Stimulated activated CD4-positive, alpha-beta T cell treated with anti-CD3 and anti-CD28 coated beads, TNF-alpha, amount 100 ng/mL, for 24 hours (primary cell): ENCODE data around the gene SOX5.
"Not testable (repeated sequence)": the region's sequence is repeated elsewhere in the genome, so short reads cannot be mapped to it uniquely, and the experiment has no call there.

Source experiments
- DNase-seq, 3 experiments: peaks; one replicate each; pipeline ENCODE4 v3.0.0-alpha.2; 2020; ENCODE audit warnings: low read depth in 3 of 3

Gene SOX5

GRCh38 chr12:23909551-23909950 is 39.9 kb downstream of the SOX5 start:
- no peak for DNase-seq

- no peak for DNase-seq
Observed at GRCh38 chr12:23906329-23906728, 43.1 kb downstream of the SOX5 start.

DNA sequence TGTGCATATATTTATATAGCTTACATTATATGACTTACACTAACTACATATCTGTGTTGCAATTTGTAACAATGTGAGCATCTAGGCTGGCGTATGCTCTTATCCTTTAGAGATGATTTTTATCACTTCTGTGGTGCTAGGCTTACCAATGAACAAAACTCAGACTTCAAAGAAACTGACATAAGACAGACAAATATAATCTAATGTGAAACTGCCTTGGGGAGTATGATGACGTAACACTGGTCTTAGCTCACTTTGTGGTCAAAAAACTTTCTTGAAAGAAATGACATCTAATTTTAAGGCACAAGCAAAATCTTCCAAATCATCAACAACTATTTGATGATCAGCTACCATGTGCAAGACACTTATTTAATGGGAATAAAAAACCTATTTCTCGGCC is 50.0 kb downstream of the SOX5 start:
- DNase-seq = no peak

GRCh38 chr12:23898121-23898520 is 51.3 kb downstream of the SOX5 start:
- no peak for DNase-seq

GRCh38 chr12:23895792-23896218 is 53.7 kb downstream of the SOX5 start:
- DNase-seq = no peak

- no peak for DNase-seq
Observed at GRCh38 chr12:23893611-23894010, 55.9 kb downstream of the SOX5 start.

DNA sequence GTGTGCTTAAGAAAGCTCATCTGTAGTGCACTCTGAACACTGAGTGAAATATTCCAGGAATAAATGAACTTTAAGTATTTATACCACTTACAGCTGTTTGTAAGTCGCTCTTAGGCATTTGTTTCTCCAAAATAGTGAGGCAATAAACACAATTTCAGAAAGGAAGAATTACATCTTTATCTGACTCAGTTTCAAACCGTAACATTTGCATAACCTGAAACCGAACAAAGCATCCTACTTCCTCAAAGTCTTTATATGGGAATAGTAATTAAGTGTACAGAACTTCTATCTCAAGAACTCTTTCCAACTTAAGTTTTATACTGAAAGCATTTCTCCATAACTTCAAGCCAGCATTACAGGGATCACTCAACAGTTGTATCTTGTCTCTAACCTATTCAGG is 58.4 kb downstream of the SOX5 start:
- DNase-seq = no peak

GRCh38 chr12:23889069-23889440 is 60.4 kb downstream of the SOX5 start:
- DNase-seq = no peak

GRCh38 chr12:23888396-23889068 is 60.9 kb downstream of the SOX5 start:
- DNase-seq = no peak

DNA sequence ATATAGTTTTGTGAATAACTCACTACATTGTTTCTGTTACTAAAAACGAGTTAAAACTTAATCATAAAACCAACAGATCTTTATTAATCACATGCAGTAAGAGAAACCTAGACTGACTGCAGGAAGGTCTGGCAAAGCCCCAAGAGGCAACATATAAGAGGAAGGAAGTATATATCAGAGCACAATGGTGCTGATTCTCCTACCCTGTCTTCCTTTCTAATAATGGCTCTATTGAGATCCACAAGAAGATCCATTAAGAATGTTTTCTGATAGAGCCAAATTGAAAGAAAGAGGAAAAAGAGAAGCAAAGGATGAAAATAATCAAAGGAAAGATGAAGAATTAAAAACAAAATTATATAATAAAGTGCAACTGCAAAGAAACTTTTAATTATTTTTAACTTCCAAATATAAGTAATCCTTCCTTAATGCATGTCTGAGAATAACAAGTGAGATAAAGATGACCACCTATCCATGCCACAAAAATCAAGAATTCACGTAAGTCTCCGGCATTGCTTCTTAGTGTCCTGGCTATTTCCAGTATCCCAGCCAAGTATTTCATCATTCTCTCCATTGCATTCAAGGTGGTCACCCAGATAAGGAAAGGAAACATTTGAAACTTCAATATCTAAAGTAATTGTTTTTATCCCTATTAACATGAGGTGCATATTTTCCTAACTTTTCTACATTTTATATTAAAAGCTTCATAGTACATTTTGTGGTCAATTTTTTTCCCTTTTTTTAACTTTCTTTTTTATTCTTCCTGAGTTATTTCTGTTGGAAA is 62.2 kb downstream of the SOX5 start:
- no peak for DNase-seq

- no peak for DNase-seq
Observed at GRCh38 chr12:23885394-23885793, 64.1 kb downstream of the SOX5 start.

GRCh38 chr12:23884909-23885308 is 64.6 kb downstream of the SOX5 start:
- no peak for DNase-seq

- no peak for DNase-seq
Observed at GRCh38 chr12:23880988-23881387, 68.5 kb downstream of the SOX5 start.

- not testable (repeated sequence) for DNase-seq
Observed at GRCh38 chr12:23876618-23877017, 72.9 kb downstream of the SOX5 start.

DNA sequence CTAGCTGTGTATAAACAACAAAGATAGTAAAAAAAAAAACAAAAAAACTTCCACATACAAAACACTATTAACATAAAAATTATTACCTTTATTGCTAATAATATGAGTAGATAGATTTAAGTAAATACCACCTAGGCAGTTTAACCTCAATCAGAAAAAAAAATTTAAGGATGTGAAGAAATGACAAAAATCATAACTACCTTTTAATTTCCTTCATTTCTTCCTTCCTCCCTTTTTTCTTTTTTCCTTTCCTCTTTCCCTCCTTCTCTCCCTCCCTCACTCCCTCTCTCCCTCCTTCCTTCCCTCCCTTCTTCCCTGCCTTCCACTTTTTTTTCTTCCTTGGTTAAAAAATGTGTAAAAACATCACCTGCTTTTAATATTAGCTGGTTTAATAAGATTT is 81.7 kb downstream of the SOX5 start:
- DNase-seq = no peak

- no peak for DNase-seq
Observed at GRCh38 chr12:23862701-23863100, 86.8 kb downstream of the SOX5 start.

- DNase-seq = no peak
Observed at GRCh38 chr12:23860019-23860418, 89.5 kb downstream of the SOX5 start.

GRCh38 chr12:23857178-23857577 is 92.3 kb downstream of the SOX5 start:
- DNase-seq = no peak

- DNase-seq = no peak
Observed at GRCh38 chr12:23855813-23856212, 93.7 kb downstream of the SOX5 start.

- DNase-seq = no peak
Observed at GRCh38 chr12:23854598-23854997, 94.9 kb downstream of the SOX5 start.

DNA sequence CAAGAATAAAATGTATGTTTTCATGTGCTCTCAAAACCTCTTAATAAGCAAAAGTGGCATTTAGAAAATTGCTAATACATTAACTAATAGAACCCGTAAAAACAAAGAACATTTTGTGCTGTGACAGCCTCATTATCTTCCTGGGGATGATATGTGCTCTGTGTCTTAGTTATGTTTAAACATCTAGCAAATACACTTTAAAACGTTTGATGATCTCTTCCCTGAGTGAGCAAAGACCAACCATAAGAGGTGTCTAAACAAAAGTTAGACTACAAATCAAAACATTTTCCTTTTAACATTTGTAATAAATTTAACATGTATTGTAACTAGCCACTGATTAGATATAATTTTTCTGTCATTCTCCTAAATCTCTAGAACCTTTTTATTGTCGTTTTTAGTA is 95.8 kb downstream of the SOX5 start:
- no peak for DNase-seq

DNA sequence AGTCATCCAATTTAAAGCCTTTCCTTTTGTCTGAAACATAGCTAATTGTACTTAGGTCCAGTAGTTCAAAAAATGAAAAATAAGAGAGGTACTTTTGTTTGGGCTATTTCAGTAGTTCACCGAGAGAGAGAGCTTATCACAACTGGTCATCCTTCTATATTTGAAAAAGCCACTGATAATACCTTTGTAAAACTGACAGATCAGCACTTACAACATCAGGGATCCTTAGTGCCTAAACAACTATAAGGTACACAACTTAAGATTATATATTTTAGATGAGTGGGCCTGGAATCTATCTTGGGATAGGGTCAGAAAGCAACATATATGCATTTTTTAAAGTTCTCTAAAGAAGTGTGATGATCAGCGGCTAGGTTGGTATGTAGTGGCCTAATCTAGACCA is 97.9 kb downstream of the SOX5 start:
- no peak for DNase-seq

DNA sequence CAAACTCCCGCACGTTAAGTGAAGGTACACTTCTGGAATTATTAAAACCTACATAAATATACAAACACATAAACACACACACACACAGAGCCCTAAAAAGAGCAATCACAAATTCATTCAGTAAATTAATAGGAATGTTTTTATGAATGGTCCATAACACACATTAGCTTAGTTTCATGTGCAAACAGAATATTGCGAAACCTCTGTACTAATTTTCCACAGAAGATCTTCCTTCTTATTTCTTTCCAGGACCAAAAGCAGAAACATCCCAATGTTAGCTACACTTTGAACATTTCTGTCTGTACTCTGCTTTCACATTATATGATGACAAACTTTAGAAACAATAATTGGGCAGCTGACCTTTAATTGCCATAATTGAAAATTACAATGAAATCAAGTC is 101.6 kb downstream of the SOX5 start:
- DNase-seq = no peak

- DNase-seq = no peak
Observed at GRCh38 chr12:23843958-23844357, 105.5 kb downstream of the SOX5 start.
